Stromal cell of bone marrow (primary cell): ENCODE measurements around the gene SYVN1.
"Not testable (repeated sequence)": the region's sequence is repeated elsewhere in the genome, so short reads cannot be mapped to it uniquely, and the experiment has no call there.

Source experiments
- DNase-seq: peaks from one replicate; pipeline ENCODE4 v3.0.0-alpha.2; 2012; ENCODE audit warnings: low read depth

Gene SYVN1

GRCh38 chr11:65151331-65151899 is 17.1 kb upstream of the SYVN1 start:
- no peak for DNase-seq

GRCh38 chr11:65150509-65151299 is 16.4 kb upstream of the SYVN1 start:
- peak; percentile 75 for DNase-seq

DNA sequence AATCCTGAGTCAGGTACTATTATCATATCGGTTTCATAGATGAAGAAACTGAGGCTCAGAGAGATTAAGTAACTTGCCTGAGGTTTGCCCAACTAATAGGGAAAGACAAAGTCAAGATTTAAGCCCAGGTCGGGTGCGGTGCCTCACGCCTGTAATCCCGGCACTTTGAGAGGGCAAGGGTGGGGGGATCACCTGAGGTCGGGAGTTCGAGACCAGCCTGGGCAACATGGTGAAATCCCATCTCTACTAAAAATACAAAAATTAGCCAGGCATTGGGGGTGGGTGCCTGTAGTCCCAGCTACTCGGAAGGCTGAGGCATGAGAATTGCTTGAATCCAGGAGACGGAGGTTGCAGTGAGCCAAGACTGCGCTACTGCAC is 15.8 kb upstream of the SYVN1 start:
- DNase-seq = not testable (repeated sequence)

GRCh38 chr11:65148657-65149056 is 14.3 kb upstream of the SYVN1 start:
- no peak for DNase-seq

DNA sequence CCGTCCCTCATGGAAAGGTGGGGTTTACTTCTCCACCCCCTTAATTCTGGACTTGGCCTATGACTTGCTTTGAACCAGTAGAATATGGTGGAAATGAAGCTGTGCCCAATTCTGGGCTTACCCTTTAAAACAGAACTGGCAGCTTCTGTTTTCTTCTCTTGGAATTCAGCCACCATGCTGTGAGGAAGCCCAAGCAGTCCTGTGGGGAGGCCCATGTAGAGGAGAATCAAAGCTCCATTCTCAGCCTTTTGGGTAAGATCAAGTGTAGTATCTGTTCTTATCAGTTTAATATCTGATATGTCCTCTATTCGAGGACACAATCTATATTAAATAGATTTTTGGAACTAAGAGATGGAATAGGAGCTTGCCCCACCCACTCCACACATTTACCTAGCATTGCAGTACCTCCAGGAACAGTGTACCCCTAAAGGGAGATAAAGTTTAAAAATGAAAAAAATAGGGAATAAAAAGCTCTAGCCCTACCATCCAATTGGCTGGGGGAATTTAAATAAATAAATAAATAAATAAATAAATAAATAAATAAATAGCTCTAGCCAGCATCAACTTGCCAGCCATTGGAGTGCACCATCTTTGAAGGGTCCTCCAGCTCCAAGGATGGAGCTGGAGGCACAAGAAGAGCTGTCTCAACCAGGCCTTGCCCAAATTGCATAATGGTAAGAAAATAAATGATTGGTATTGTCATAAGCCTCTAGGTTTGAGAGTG is 13.2 kb upstream of the SYVN1 start:
- DNase-seq = no peak

- DNase-seq = no peak
Measured at GRCh38 chr11:65141896-65142494, 7.7 kb upstream of the SYVN1 start.

DNA sequence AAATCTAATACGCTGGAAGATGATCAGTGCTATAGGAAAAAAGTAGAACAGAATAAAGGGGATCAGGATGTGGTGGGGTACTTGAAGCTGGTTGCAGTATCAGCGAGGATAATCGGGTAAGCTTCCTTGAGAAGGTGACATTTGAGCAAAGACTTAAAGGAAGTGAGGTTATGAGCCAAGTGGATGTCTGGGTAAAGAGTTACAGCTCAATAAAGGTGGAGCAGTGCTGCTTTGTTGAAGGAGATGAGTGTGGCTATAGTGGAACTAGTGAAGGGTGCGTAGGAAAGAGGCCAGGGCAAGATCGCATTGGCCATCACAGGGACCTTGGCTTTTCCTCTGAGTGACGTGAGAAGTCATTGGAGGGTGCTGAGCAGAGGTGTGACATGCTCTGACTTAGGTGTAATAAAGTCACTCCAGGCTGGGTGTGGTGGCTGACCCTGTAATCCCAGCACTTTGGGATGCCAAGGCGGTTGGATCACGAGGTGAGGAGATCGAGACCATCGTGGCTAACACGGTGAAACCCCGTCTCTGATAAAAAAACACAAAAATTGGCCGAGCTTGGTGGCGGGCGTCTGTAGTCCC is 2.3 kb upstream of the SYVN1 start:
- DNase-seq = no peak

- no peak for DNase-seq
Measured at GRCh38 chr11:65135633-65136145, 1.4 kb upstream of the SYVN1 start.

- peak; percentile 94 for DNase-seq
Measured at GRCh38 chr11:65134952-65135632, 773 bp upstream of the SYVN1 start.

DNA sequence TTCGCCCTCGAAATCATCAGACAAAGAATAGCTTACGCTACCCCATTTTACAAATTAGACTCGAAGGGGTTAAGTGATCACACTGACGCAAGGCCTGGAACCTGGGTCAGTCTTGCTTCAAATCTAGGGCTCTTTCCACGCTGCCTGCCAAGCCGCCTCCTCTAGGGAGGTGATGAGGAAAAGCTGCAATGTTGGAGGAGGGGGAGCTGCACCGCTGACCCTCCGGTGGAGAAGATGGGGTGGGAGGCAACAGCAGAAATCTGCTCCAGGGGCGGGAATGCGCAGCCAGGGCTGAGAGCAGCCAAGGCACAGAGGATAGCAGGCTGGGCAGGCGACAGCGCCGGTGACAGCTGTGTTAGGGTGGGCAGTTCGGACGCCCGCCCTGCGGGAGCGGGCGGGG is 595 bp downstream of the SYVN1 start:
- no peak for DNase-seq

- no peak for DNase-seq
Measured at GRCh38 chr11:65132988-65133700, 1.2 kb downstream of the SYVN1 start.

- no peak for DNase-seq
Measured at GRCh38 chr11:65132238-65132987, 1.9 kb downstream of the SYVN1 start.

DNA sequence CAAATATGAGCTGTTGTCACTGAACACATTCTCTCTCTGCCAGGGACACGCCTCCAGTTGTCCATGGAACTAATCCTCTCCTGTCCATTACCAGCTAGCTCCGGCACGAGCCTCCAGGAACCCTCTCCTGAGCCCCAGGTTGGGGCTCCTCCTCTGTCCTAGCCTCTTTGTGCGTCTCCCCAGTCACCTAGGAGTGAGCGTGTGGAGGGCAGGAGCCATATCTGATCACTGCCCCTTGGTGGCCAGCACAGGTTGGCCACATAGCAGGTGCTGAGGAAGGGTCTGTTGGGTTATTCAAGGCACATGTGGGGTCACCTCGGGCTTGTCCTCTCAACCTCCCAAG is 2.5 kb downstream of the SYVN1 start:
- DNase-seq = no peak

DNA sequence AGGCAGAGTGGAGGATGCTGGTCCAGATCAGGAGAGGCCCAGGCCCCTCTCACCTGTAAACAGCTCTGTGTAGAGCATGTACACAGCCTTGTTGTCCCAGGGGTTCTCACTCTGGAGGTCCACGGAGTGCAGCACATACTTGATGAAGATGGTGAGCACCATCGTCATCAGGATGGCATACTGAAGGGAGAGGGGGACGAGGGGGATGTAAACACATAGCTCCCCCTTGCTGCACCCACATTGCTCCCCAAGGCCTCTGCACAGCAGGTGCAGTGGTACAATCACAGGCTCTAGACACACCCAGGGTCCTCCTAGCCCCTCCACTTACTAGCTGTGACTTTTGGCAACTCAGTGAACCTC is 2.9 kb downstream of the SYVN1 start:
- no peak for DNase-seq

GRCh38 chr11:65130631-65131416 is 3.5 kb downstream of the SYVN1 start:
- no peak for DNase-seq

- no peak for DNase-seq
Measured at GRCh38 chr11:65129649-65130441, 4.5 kb downstream of the SYVN1 start.

GRCh38 chr11:65128182-65129145 is 5.9 kb downstream of the SYVN1 start:
- no peak for DNase-seq
